IMR-90 (cell line): Measurements from ENCODE around the gene KIF16B. TPM values are rescaled to one million over a fixed set of nuclear protein-coding genes. Genes with fewer than 3 reads are reported as not detected.

Experiments
- ATAC-seq: fragments of 200-7000 bp; cut with Tn5 transposase; 2 replicates; pipeline ENCODE4 v1.9.1; 2020; ENCODE audit warnings: low read depth, mild to moderate bottlenecking, moderate library complexity
- BruUV-seq: library from RNA; stranded (reverse); fragments of 400-500 nt; replicated peaks from 2 replicates; lab custom pipeline; 2021; lab: Mats Ljungman, UMichigan
- CTCF ChIA-PET: fragments of 300-600 bp; formaldehyde crosslinking; extraction: SDS; loops from one replicate; lab custom pipeline; 2021; ENCODE audit warnings: antibody characterized with exemption; lab: Yijun Ruan, JAX
- POLR2A ChIA-PET: fragments of 300-600 bp; sonication (Branson Sonifier 250); formaldehyde crosslinking; loops from one replicate; lab custom pipeline; 2022; ENCODE audit warnings: antibody characterized with exemption; ENCODE audit not compliant: unreplicated experiment; lab: Charles Lee
- DNase-seq: peaks from one replicate; pipeline ENCODE4 v3.0.0; 2013
- H2AFZ ChIP-seq: replicated peaks from 2 replicates; pipeline ENCODE3; 2013; ENCODE audit warnings: low read length, mild to moderate bottlenecking; ENCODE audit not compliant: poor library complexity
- H2AK5ac ChIP-seq: 2 replicates; pipeline ENCODE4 v1.6.1; 2013; ENCODE audit warnings: low read depth, low read length, inconsistent platforms
- H2AK9ac ChIP-seq: replicated peaks from 2 replicates; pipeline ENCODE3; 2013; ENCODE audit warnings: mild to moderate bottlenecking, low read depth, low read length, moderate library complexity; ENCODE audit not compliant: poor library complexity
- H2BK120ac ChIP-seq: 2 replicates; pipeline ENCODE4 v1.6.1; 2013; ENCODE audit warnings: low read depth, low read length, inconsistent platforms
- H2BK15ac ChIP-seq: 3 replicates; pipeline ENCODE4 v1.6.1; 2013; ENCODE audit warnings: low read depth, low read length, inconsistent platforms
- H2BK20ac ChIP-seq: 2 replicates; pipeline ENCODE4 v1.6.1; 2013; ENCODE audit warnings: low read depth, mild to moderate bottlenecking, inconsistent platforms, low read length, moderate library complexity
- H2BK5ac ChIP-seq: 2 replicates; pipeline ENCODE4 v1.6.1; 2013; ENCODE audit warnings: mild to moderate bottlenecking, low read depth, low read length, inconsistent platforms; ENCODE audit not compliant: poor library complexity, severe bottlenecking
- H3K14ac ChIP-seq: replicated peaks from 2 replicates; pipeline ENCODE4 v1.6.1; 2013; ENCODE audit warnings: low read depth, low read length, inconsistent platforms
- H3K18ac ChIP-seq: 2 replicates; pipeline ENCODE4 v1.6.1; 2013; ENCODE audit warnings: low read depth, low read length, control low read depth
- H3K23ac ChIP-seq: 2 replicates; pipeline ENCODE4 v1.6.1; 2013; ENCODE audit warnings: low read depth, low read length, inconsistent platforms
- H3K27ac ChIP-seq: 2 replicates; pipeline ENCODE4 v1.5.1; 2013; ENCODE audit warnings: mild to moderate bottlenecking, control low read depth, low read length; ENCODE audit not compliant: insufficient read depth
- H3K27me3 ChIP-seq: 2 replicates; pipeline ENCODE4 v1.6.1; 2013; ENCODE audit warnings: low read length; ENCODE audit not compliant: control insufficient read depth, insufficient read depth
- H3K36me3 ChIP-seq: 2 replicates; pipeline ENCODE4 v1.6.1; 2013; ENCODE audit warnings: low read length, mixed read lengths; ENCODE audit not compliant: control insufficient read depth, insufficient read depth
- H3K4ac ChIP-seq: 2 replicates; pipeline ENCODE4 v1.6.1; 2013; ENCODE audit warnings: low read depth, low read length, inconsistent platforms
- H3K4me1 ChIP-seq: 2 replicates; pipeline ENCODE4 v1.6.1; 2013; ENCODE audit warnings: low read length, mixed read lengths; ENCODE audit not compliant: control insufficient read depth, insufficient read depth
- H3K4me2 ChIP-seq: 2 replicates; pipeline ENCODE4 v1.6.1; 2013; ENCODE audit warnings: low read depth, mild to moderate bottlenecking, control low read depth, low read length, moderate library complexity
- H3K4me3 ChIP-seq: 2 replicates; pipeline ENCODE4 v1.5.1; 2013; ENCODE audit warnings: low read depth, mild to moderate bottlenecking, control low read depth, low read length, moderate library complexity; ENCODE audit not compliant: insufficient read depth
- H3K56ac ChIP-seq: 2 replicates; pipeline ENCODE4 v1.6.1; 2013; ENCODE audit warnings: low read length, inconsistent platforms; ENCODE audit not compliant: insufficient read depth; ENCODE audit errors: extremely low read depth
- H3K79me1 ChIP-seq, 2 experiments: 2 replicates each; pipeline ENCODE4 v1.6.1; 2013; ENCODE audit warnings: low read length in 2 of 2, inconsistent platforms in 1 of 2, low read depth in 1 of 2
- H3K9ac ChIP-seq: 2 replicates; pipeline ENCODE4 v1.6.1; 2013; ENCODE audit warnings: low read depth, low read length, control low read depth
- H3K9me1 ChIP-seq: 2 replicates; pipeline ENCODE4 v1.6.1; 2013; ENCODE audit warnings: low read length, inconsistent platforms; ENCODE audit not compliant: insufficient read depth
- H3K9me3 ChIP-seq: 2 replicates; pipeline ENCODE4 v1.6.1; 2013; ENCODE audit warnings: low read length; ENCODE audit not compliant: control insufficient read depth, insufficient read depth
- H4K20me1 ChIP-seq: 2 replicates; pipeline ENCODE4 v1.6.1; 2013; ENCODE audit warnings: low read length, inconsistent platforms; ENCODE audit not compliant: insufficient read depth
- H4K5ac ChIP-seq: 2 replicates; pipeline ENCODE4 v1.6.1; 2013; ENCODE audit warnings: mild to moderate bottlenecking, low read depth, low read length, control low read depth
- H4K8ac ChIP-seq, 2 experiments: 2 replicates each; pipeline ENCODE4 v1.6.1; 2013; ENCODE audit warnings: low read depth in 2 of 2, low read length in 2 of 2, control low read depth in 1 of 2, inconsistent platforms in 1 of 2
- H4K91ac ChIP-seq: 2 replicates; pipeline ENCODE4 v1.6.1; 2013; ENCODE audit warnings: low read depth, low read length, inconsistent platforms; ENCODE audit not compliant: insufficient read depth
- CHD1 ChIP-seq: IDR thresholded peaks from 2 replicates; pipeline ENCODE4 v1.6.1; 2012; ENCODE audit warnings: low read depth, low read length, improper control_type of control experiment
- FOS ChIP-seq: fragments of 150-350 bp; IDR thresholded peaks from 2 replicates; pipeline ENCODE4 v1.6.1; 2016; ENCODE audit warnings: low read depth, low read length
- MAFK ChIP-seq: IDR thresholded peaks from 2 replicates; pipeline ENCODE4 v1.6.1; 2012; ENCODE audit warnings: low read depth, low read length, improper control_type of control experiment
- MAZ ChIP-seq: IDR thresholded peaks from 2 replicates; pipeline ENCODE4 v1.6.1; 2012; ENCODE audit warnings: low read depth, mild to moderate bottlenecking, low read length, improper control_type of control experiment, moderate library complexity, borderline replicate concordance
- MXI1 ChIP-seq: IDR thresholded peaks from 2 replicates; pipeline ENCODE4 v1.6.1; 2012; ENCODE audit warnings: low read depth, mild to moderate bottlenecking, low read length, moderate library complexity, borderline replicate concordance
- NFE2L2 ChIP-seq: fragments of 150-350 bp; IDR thresholded peaks from 2 replicates; pipeline ENCODE4 v1.6.1; 2016; ENCODE audit warnings: low read depth, mild to moderate bottlenecking, low read length
- SMC3 ChIP-seq: fragments of 150-350 bp; IDR thresholded peaks from 2 replicates; pipeline ENCODE4 v1.6.1; 2016; ENCODE audit warnings: low read depth, mild to moderate bottlenecking, antibody characterized with exemption, low read length, moderate library complexity
- WGBS, 2 experiments: methylation state at CpG; one replicate each; pipeline versions ENCODE4 v1.1.5 to v1.1.7; 2013; ENCODE audit warnings: missing lambda C conversion rate in 2 of 2; ENCODE audit not compliant: insufficient read length in 1 of 2; ENCODE audit errors: extremely low coverage in 2 of 2; 5-methylcytosine and 5-hydroxymethylcytosine counted together
- dilution Hi-C: fragments of 300-500 bp; cut with HindIII; formaldehyde crosslinking; loops from one replicate; pipeline ENCODE4 v1.14.3; 2018; ENCODE audit warnings: low sequenced_read_pairs; ENCODE audit not compliant: unreplicated experiment
- in situ Hi-C: fragments of 300-500 bp; cut with MboI; formaldehyde crosslinking; loops from 3 replicates; pipeline ENCODE4 v1.14.3; 2019; ENCODE audit warnings: low sequenced_read_pairs, inconsistent platforms, mixed read lengths
- intact Hi-C: fragments of 100-400 bp; cut with micrococcal nuclease; formaldehyde crosslinking; loops from 2 replicates; pipeline ENCODE4 v1.10.0; 2022
- polyA plus RNA-seq, 3 experiments: library from polyadenylated mRNA; depleted of rRNA; stranded (reverse); fragments of >200 nt; gene quantifications; 2 replicates each; pipeline ENCODE4 v1.2.3, GENCODE V29; 2012; ENCODE audit warnings: low replicate concordance in 1 of 3
- total RNA-seq: library from RNA; depleted of rRNA; stranded (reverse); fragments of >200 nt; gene quantifications from 2 replicates; pipeline ENCODE4 v1.2.3, GENCODE V29; 2012
- TF ChIP-seq, protein P1 (sequence below): fragments of 150-350 bp; IDR thresholded peaks from 2 replicates; pipeline ENCODE4 v1.6.1; 2017; ENCODE audit warnings: mild to moderate bottlenecking, antibody characterized with exemption, low read length, low read depth
- TF ChIP-seq, protein P2 (sequence below): fragments of 150-350 bp; IDR thresholded peaks from 2 replicates; pipeline ENCODE4 v1.6.1; 2016; ENCODE audit warnings: low read depth, mild to moderate bottlenecking, low read length, moderate library complexity, borderline replicate concordance

KIF16B gene
- total and polyA plus RNA-seq, 2 of the 4 experiments (the other 2 are of a cell fraction) = 4.7 to 10.0 TPM

DNA sequence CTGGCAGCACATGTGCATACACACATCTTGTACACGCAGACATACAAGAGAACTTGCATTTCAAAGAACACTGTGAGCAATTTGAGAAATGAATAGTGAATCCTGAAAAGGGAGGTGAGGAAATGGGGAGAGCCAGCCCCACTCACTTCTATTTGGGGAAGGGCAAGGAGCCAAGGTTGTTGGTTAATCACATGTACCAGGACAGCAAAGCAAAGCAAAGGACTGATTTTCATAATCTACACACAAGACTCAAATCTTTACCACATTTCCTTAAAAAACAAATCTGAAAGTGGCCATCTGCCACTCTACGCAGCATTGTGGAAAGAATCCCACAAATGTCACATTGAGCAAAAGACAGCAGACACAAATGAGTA, 35.0 kb upstream of the KIF16B start:
- Histone ChIP-seq H4K5ac (no peak overlapping the region), H4K91ac (no peak overlapping the region), H3K14ac (no peak overlapping the region), H3K56ac (no peak overlapping the region), H3K9ac (no peak overlapping the region), H2AK9ac (no peak overlapping the region), H3K4ac (no peak overlapping the region), H3K9me1 (no peaks in the 10 kb centered on the region), H3K18ac (no peak overlapping the region), H3K23ac (no peak overlapping the region), H2AFZ (no peak overlapping the region), H2BK120ac (no peak overlapping the region), H2BK20ac (no peak overlapping the region), H3K79me1 (no peaks in the 10 kb centered on the region), H3K4me3 (no peak overlapping the region), H3K9me3 (0 out of 2 replicates have a peak, but pooled peaks cover 2% of the 10 kb centered on the region), H3K4me2 (no peak overlapping the region), H3K4me1 (no peaks in the 10 kb centered on the region; the same call in 1 of the 2 replicates), H3K27me3 (peaks cover 5% of the 10 kb centered on the region), H3K36me3 (no peaks in the 10 kb centered on the region), H2AK5ac (no peak overlapping the region), H2BK5ac (no peak overlapping the region), H4K8ac (no peak overlapping the region), H3K27ac (no peak overlapping the region), H4K20me1 (no peaks in the 10 kb centered on the region), H2BK15ac (no peak overlapping the region)
- ChIA-PET CTCF (no interaction called here), POLR2A (no interaction called here)
- in situ Hi-C loops (no loop called here), intact Hi-C loops (no loop called here), dilution Hi-C loops (no loop called here)
- TF ChIP-seq NFE2L2 = no peak
- TF ChIP-seq MXI1 = no peak
- TF ChIP-seq MAZ = no peak
- TF ChIP-seq FOS = no peak
- no peak for TF ChIP-seq CHD1
- TF ChIP-seq MAFK = no peak
- no peak for TF ChIP-seq SMC3
- TF ChIP-seq, protein P1, sequence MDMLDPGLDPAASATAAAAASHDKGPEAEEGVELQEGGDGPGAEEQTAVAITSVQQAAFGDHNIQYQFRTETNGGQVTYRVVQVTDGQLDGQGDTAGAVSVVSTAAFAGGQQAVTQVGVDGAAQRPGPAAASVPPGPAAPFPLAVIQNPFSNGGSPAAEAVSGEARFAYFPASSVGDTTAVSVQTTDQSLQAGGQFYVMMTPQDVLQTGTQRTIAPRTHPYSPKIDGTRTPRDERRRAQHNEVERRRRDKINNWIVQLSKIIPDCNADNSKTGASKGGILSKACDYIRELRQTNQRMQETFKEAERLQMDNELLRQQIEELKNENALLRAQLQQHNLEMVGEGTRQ = no peak
- TF ChIP-seq, protein P2, sequence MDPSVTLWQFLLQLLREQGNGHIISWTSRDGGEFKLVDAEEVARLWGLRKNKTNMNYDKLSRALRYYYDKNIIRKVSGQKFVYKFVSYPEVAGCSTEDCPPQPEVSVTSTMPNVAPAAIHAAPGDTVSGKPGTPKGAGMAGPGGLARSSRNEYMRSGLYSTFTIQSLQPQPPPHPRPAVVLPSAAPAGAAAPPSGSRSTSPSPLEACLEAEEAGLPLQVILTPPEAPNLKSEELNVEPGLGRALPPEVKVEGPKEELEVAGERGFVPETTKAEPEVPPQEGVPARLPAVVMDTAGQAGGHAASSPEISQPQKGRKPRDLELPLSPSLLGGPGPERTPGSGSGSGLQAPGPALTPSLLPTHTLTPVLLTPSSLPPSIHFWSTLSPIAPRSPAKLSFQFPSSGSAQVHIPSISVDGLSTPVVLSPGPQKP = no peak
- DNase-seq (no peak), ATAC-seq (no peak)
- no CpG with 5 or more reads among the region's 2 CpGs for WGBS, 2 experiments
- BruUV-seq = no TSS peak
